ENCODE measurements around the gene RASAL2. TPM values are rescaled to one million over a fixed set of nuclear protein-coding genes. Genes with fewer than 3 reads are reported as not detected.
"Not testable (repeated sequence)": the region's sequence is repeated elsewhere in the genome, so short reads cannot be mapped to it uniquely, and the experiment has no call there.

RASAL2 gene
- total RNA-seq, 1 donor from 2014 or later = 35.7 TPM

GRCh38 chr1:178109348-178110143 lies 15.6 kb downstream of the RASAL2 start:
- Mint-ChIP-seq H3K4me1 (peaks cover 4% of the 10 kb centered on the region), H3K9me3 (no peaks in the 10 kb centered on the region), H3K27me3 (ENCODE audit: low read depth) (no peaks in the 10 kb centered on the region), H3K27ac (no peak overlapping the region), H3K4me3 (no peak overlapping the region), H3K36me3 (peaks cover 2% of the 10 kb centered on the region)
- DNase-seq (ENCODE audit: low spot score in 2 of 2, unreplicated experiment in 2 of 2) = no peak
- TF ChIP-seq CTCF (IDR thresholded peaks at IDR 0.05; ENCODE audit: unreplicated experiment) = no peak

- H3K27me3 Mint-ChIP-seq (ENCODE audit: low read depth) = no peaks in the 10 kb centered on the region
- TF ChIP-seq CTCF (IDR thresholded peaks at IDR 0.05; ENCODE audit: unreplicated experiment) = no peak
- H3K4me1 Mint-ChIP-seq = no peaks in the 10 kb centered on the region
- H3K36me3 Mint-ChIP-seq = peaks cover 8% of the 10 kb centered on the region
- peaks cover 11% of the 10 kb centered on the region for H3K9me3 Mint-ChIP-seq
- no peak overlapping the region for H3K27ac Mint-ChIP-seq
- no peak for DNase-seq (ENCODE audit: low spot score in 2 of 2, unreplicated experiment in 2 of 2)
- H3K4me3 Mint-ChIP-seq = no peak overlapping the region
Observed at GRCh38 chr1:178115260-178115659, 21.4 kb downstream of the RASAL2 start.

- H3K4me3 Mint-ChIP-seq = no peak overlapping the region
- no peak for DNase-seq (ENCODE audit: low spot score in 2 of 2, unreplicated experiment in 2 of 2)
- H3K27me3 Mint-ChIP-seq (ENCODE audit: low read depth) = no peaks in the 10 kb centered on the region
- H3K27ac Mint-ChIP-seq = no peak overlapping the region
- H3K4me1 Mint-ChIP-seq = peaks cover 15% of the 10 kb centered on the region
- H3K9me3 Mint-ChIP-seq = peaks cover 20% of the 10 kb centered on the region
- H3K36me3 Mint-ChIP-seq = peaks cover 18% of the 10 kb centered on the region
- TF ChIP-seq CTCF (IDR thresholded peaks at IDR 0.05; ENCODE audit: unreplicated experiment) = no peak
Observed at GRCh38 chr1:178118524-178118923, 24.6 kb downstream of the RASAL2 start.

DNA sequence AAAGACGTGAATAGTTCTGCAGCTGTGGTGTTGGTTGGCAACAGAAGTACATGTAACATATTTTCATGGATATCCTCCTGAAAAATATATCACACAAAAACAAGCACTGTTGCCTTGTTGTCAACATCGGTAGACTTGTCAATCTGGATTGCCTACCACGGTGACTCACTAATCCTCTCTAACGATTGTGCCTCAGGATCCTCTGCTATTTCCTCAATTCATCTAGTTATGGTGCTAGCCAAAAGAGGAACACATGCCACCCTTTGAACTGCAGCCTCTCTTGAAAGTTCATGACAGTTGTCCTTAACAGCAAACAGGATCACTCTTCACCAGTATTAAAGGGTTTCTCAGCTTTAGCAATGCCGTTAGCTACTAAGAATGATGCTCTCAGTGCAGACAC lies 25.7 kb downstream of the RASAL2 start:
- peaks cover 18% of the 10 kb centered on the region for H3K36me3 Mint-ChIP-seq
- H3K4me1 Mint-ChIP-seq = peaks cover 15% of the 10 kb centered on the region
- H3K9me3 Mint-ChIP-seq = peaks cover 20% of the 10 kb centered on the region
- H3K27me3 Mint-ChIP-seq (ENCODE audit: low read depth) = no peaks in the 10 kb centered on the region
- DNase-seq (ENCODE audit: low spot score in 2 of 2, unreplicated experiment in 2 of 2) = no peak
- H3K27ac Mint-ChIP-seq = no peak overlapping the region
- no peak overlapping the region for H3K4me3 Mint-ChIP-seq
- TF ChIP-seq CTCF (IDR thresholded peaks at IDR 0.05; ENCODE audit: unreplicated experiment) = no peak

GRCh38 chr1:178120088-178120487 lies 26.2 kb downstream of the RASAL2 start:
- Mint-ChIP-seq H3K27me3 (ENCODE audit: low read depth) (no peaks in the 10 kb centered on the region), H3K27ac (no peak overlapping the region), H3K4me1 (peaks cover 15% of the 10 kb centered on the region), H3K36me3 (peaks cover 18% of the 10 kb centered on the region), H3K4me3 (no peak overlapping the region), H3K9me3 (peaks cover 20% of the 10 kb centered on the region)
- no peak for DNase-seq (ENCODE audit: low spot score in 2 of 2, unreplicated experiment in 2 of 2)
- TF ChIP-seq CTCF (IDR thresholded peaks at IDR 0.05; ENCODE audit: unreplicated experiment) = no peak

- not testable (repeated sequence) for H3K27me3 Mint-ChIP-seq (ENCODE audit: low read depth); H3K27ac Mint-ChIP-seq; H3K4me3 Mint-ChIP-seq; DNase-seq (ENCODE audit: low spot score in 2 of 2, unreplicated experiment in 2 of 2)
- H3K9me3 Mint-ChIP-seq = peaks cover 20% of the 10 kb centered on the region
- peaks cover 15% of the 10 kb centered on the region for H3K4me1 Mint-ChIP-seq
- peaks cover 18% of the 10 kb centered on the region for H3K36me3 Mint-ChIP-seq
Observed at GRCh38 chr1:178120520-178121052, 26.7 kb downstream of the RASAL2 start.

All from mesothelial cell of epicardium (in vitro differentiated cells).